Ovary (tissue), 9 donors: Measurements from ENCODE around the gene PRPSAP2. TPM values are rescaled to one million over a fixed set of nuclear protein-coding genes. Genes with fewer than 3 reads are reported as not detected.

Source experiments
- DNase-seq, 5 donors: peaks; one replicate each; pipeline ENCODE4 v3.0.0-alpha.2; 2019 to 2020
- H3K27ac ChIP-seq, 2 donors: fragments of 200-600 bp; one replicate each; pipeline versions ENCODE4 v1.5.1 to v1.8.0; 2019 to 2022
- H3K27me3 ChIP-seq: fragments of 200-600 bp; one replicate; pipeline ENCODE4 v1.8.0; 2022
- H3K36me3 ChIP-seq: fragments of 200-600 bp; sonication (generic); one replicate; pipeline ENCODE4 v1.5.1; 2019
- H3K4me1 ChIP-seq: one replicate; pipeline ENCODE4 v1.8.1; 2013; ENCODE audit warnings: mild to moderate bottlenecking, moderate library complexity; ENCODE audit not compliant: insufficient read depth
- H3K4me3 ChIP-seq: fragments of 200-600 bp; sonication (generic); one replicate; pipeline ENCODE4 v1.5.1; 2017
- H3K9me3 ChIP-seq, 2 donors: fragments of 200-600 bp in 1 of 2; sonication (generic) in 1 of 2; one replicate each; pipeline versions ENCODE4 v1.5.1 to v1.8.1; 2013 to 2019; ENCODE audit warnings: mild to moderate bottlenecking in 1 of 2, moderate library complexity in 1 of 2
- CTCF ChIP-seq, 3 donors: fragments of 450-650 bp in 2 of 3; fragments of 200-600 bp in 1 of 3; IDR thresholded peaks; one replicate each; pipeline versions ENCODE4 v1.5.1 to v1.8.0; 2016 to 2022; ENCODE audit warnings: antibody characterized with exemption in 3 of 3, mild to moderate bottlenecking in 1 of 3
- EP300 ChIP-seq: sonication (generic); formaldehyde crosslinking; IDR thresholded peaks from one replicate; pipeline ENCODE4 v1.6.1; 2017; ENCODE audit warnings: antibody characterized with exemption
- POLR2A ChIP-seq: fragments of 450-650 bp; IDR thresholded peaks from one replicate; pipeline ENCODE4 v1.6.1; 2017; ENCODE audit warnings: antibody characterized with exemption, mild to moderate bottlenecking, moderate library complexity
- WGBS, 3 donors: extraction: QIAGEN DNeasy Blood & Tissue Kit in 1 of 3; methylation state at CpG; one replicate each; pipeline versions ENCODE4 v1.1.5 to v1.1.7; 2013 to 2017; 5-methylcytosine and 5-hydroxymethylcytosine counted together
- intact Hi-C, 4 donors: fragments of 100-400 bp; cut with DNase I; formaldehyde crosslinking; loops; one replicate each; pipeline versions ENCODE4 v1.11.0 to v1.15.1; 2022 to 2023
- polyA plus RNA-seq, 2 donors: library from polyadenylated mRNA; stranded (reverse); fragments of 200-250 nt in 1 of 2; fragments of 350-450 nt in 1 of 2; fragmentation: Illumina TruSeq in 1 of 2; extraction: RNeasy Lipid Tissue Mini Kit (QIAGEN cat#74804) in 1 of 2; gene quantifications; one replicate each; pipeline ENCODE4 v1.2.3, GENCODE V29; 2013 to 2014
- total RNA-seq, 7 donors: library from RNA; depleted of rRNA in 2 of 7; stranded (reverse); fragments of >200 nt in 2 of 7; fragmentation: NEBNext Ultra II Directional in 3 of 7; extraction: Animal tissue kit (Norgen Biotek cat#: 25700) in 3 of 7; gene quantifications; one replicate each; pipeline versions ENCODE4 v1.1.0 to v1.2.4, GENCODE V29; 2016 to 2023
- donor health status: DM: no; HTN: no; CAD: no; lungs with moderate emphysema.
- donor health status: DM: no; HTN: no; CAD: no.
- donor health status: Bipolar disorder and iron deficiency.
- donor health status: DM: yes; HTN: yes; CAD: no.
- donor health status: DM: no; HTN: no; CAD: no.
- donor health status: DM: yes; HTN: yes; CAD: no.

The PRPSAP2 gene
- total and polyA plus RNA-seq, 9 donors: 25.2 to 44.7 (median 35.4) TPM

GRCh38 chr17:18944646-18945045, 86.7 kb downstream of the PRPSAP2 start:
- TF ChIP-seq CTCF (IDR thresholded peaks at IDR 0.05) (no peak), POLR2A (no peak), EP300 (no peak)
- Histone ChIP-seq H3K27ac (no peak overlapping the region), H3K4me3 (no peak overlapping the region), H3K4me1 (no peaks in the 10 kb centered on the region), H3K36me3 (no peaks in the 10 kb centered on the region), H3K27me3 (no peaks in the 10 kb centered on the region), H3K9me3 (no peaks in the 10 kb centered on the region)
- 84 to 89% (median 88%) methylated on average over 5 of the region's 5 CpGs for WGBS, 3 donors
- intact Hi-C loops: no loop called here
- DNase-seq: no peak

DNA sequence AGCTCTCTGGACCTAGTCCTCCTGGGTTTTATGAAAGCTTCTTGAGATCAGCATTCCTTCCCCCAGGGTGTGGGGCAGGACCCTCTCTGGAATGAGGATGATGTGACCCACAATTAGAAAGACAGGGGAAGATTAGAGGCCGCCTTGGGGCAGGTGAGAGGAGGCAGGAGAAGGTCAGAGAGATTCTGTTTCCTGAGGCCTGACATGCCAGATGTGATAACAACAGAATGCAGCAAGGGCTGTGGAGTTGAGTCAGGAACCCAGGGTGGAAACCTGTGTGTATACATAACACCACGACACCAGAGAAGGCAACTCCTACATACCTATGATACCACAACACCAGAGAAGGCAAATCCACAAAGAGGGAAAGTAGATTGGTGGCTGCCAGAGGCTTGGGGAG, 88.6 kb downstream of the PRPSAP2 start:
- DNase-seq: no peak
- intact Hi-C loops: no loop called here
- Histone ChIP-seq H3K4me1 (peaks cover 2% of the 10 kb centered on the region), H3K27ac (no peak overlapping the region), H3K27me3 (no peaks in the 10 kb centered on the region), H3K4me3 (no peak overlapping the region), H3K9me3 (no peaks in the 10 kb centered on the region), H3K36me3 (no peaks in the 10 kb centered on the region)
- WGBS, 3 donors: 54 to 63% (median 57%) methylated on average over 2 of the region's 2 CpGs
- TF ChIP-seq POLR2A: no peak
- no peak for TF ChIP-seq EP300
- TF ChIP-seq CTCF (IDR thresholded peaks at IDR 0.05): no peak

GRCh38 chr17:18947866-18948265, 89.9 kb downstream of the PRPSAP2 start:
- 69 to 85% (median 81%) methylated on average over 6 of the region's 6 CpGs for WGBS, 3 donors
- Histone ChIP-seq H3K27ac (no peak overlapping the region), H3K4me3 (no peak overlapping the region), H3K4me1 (peaks cover 2% of the 10 kb centered on the region), H3K27me3 (no peaks in the 10 kb centered on the region), H3K36me3 (no peaks in the 10 kb centered on the region), H3K9me3 (no peaks in the 10 kb centered on the region)
- intact Hi-C loops: no loop called here
- no peak for TF ChIP-seq POLR2A
- no peak for TF ChIP-seq CTCF (IDR thresholded peaks at IDR 0.05)
- TF ChIP-seq EP300: no peak
- no peak for DNase-seq

GRCh38 chr17:18948476-18949006, 90.6 kb downstream of the PRPSAP2 start:
- TF ChIP-seq EP300 (no peak), CTCF (IDR thresholded peaks at IDR 0.05) (no peak), POLR2A (no peak)
- intact Hi-C loops: no loop called here
- no peaks in the 10 kb centered on the region for H3K27me3 ChIP-seq
- H3K4me3 ChIP-seq: no peak overlapping the region
- H3K36me3 ChIP-seq: no peaks in the 10 kb centered on the region
- WGBS, 3 donors: 80 to 91% (median 85%) methylated on average over 8 of the region's 8 CpGs
- H3K27ac ChIP-seq: no peak overlapping the region
- H3K9me3 ChIP-seq: no peaks in the 10 kb centered on the region
- no peak for DNase-seq
- H3K4me1 ChIP-seq: peaks cover 2% of the 10 kb centered on the region
